ENCODE data around the gene NSUN6.

Gene NSUN6

GRCh38 chr10:18504161-18504560, 147.2 kb downstream of the NSUN6 start:
- DNase-seq (ENCODE audit: low read depth in 3 of 3), result no peak

DNA sequence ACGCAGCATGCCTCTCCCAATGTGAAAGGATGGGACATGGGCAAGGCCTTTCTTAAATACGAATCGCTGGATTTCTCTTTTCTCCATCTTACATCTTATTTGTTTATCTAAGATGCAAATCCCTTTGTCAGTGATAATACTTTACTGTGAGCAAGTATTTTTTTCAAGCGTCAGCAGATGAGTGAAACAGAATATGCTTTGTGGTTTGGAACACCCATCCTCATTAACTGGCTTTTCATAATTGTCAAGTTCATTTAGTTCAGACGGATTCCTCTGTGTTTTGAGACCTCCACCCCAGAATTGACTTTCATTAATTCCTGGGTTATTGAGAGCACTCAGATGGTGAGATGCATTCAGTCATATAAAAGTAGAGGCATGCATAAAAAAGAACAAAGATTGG, 149.8 kb downstream of the NSUN6 start:
- no peak for DNase-seq (ENCODE audit: low read depth in 3 of 3)

DNA sequence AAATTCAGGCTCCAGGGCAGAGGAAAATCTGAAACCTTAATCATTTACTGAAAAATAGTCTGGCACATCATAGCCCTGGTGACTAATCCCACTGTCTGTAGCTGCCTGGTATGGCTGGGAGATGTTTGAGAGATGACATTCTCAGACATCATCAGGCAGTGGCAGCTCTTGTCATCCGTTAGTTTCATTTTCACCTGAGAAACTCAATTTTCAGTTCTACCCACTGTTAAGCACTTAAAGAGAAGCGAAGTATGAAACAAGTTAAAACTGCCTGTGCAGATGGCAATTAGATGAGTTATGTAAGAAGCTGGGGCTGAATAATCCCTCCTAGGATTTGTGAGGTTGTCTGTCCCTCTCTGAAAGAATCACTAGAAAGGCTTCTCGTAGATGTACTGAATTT, 150.2 kb downstream of the NSUN6 start:
- no peak for DNase-seq (ENCODE audit: low read depth in 3 of 3)

GRCh38 chr10:18500576-18500975, 150.8 kb downstream of the NSUN6 start:
- DNase-seq (ENCODE audit: low read depth in 3 of 3), result no peak

- DNase-seq (ENCODE audit: low read depth in 3 of 3), result no peak
Observed at GRCh38 chr10:18498998-18499397, 152.4 kb downstream of the NSUN6 start.

DNA sequence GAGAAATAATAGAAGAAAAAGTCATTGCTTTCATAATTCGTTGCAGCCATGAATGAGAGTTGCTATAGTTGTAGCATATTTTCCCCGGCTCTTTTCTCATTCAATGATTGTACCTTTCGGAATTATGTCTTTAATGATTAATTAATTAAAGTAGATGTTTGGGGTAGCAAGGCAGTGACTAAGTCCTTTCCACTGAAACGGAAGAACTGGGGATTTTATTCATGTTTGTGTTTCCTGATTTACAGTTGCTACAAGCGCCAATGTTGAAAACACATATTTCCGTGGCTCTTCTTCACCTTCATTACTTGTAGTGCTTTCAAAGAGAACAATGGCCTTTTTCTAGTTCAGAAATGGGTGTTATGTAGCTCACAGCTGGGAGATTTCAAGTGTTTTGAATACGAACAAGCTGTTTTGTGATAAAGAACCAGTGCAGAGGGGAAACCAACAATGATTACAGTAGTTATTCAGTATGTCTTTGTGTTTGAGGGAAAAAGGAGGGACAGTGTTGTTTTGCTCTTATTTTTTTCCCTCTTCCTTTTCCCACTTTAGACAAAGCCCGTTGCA, 153.5 kb downstream of the NSUN6 start:
- no peak for DNase-seq (ENCODE audit: low read depth in 3 of 3)

Data from stimulated activated CD4-positive, alpha-beta T cell treated with anti-CD3 and anti-CD28 coated beads, TNF-alpha, amount 100 ng/mL, for 4 hours (primary cell).